ENCODE data around the gene FAIM2.

The FAIM2 gene

DNA sequence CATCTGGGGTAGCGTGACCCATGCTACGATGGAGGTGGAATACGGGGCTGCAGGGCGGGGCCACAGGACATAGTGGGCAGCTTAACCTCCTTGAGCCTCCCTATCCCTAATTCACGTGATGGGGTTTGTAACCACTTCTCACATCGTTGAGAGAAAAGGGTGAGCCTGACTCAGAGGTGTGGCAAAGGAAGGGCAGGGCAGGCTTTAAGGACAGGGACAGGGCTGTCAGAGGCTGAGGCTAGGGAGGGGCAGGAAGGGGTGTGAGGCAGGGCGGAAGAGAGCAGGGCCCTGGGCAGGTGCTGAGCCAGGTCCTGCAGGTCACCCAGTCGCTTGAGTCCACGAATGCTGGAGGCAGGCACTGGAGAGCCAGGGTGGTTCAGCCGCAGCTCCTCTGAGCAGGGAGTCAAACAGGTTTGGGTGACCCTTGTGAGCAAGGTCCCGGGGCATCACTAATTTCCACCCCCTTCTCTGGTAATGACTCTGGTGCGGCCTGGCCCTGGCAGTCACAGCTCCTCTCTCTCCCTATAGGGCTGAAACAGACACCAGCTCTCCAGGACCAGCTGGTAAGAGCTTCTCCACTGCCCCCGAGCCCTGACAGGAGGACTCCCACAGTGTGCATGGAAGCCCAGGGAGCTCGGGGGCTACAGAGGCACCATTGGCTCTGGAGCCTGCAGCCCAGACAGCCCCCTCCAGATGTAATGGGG lies 39.4 kb upstream of the FAIM2 start:
- Histone ChIP-seq H3K27me3 (ENCODE audit: insufficient read depth, poor library complexity, severe bottlenecking) (no peaks in the 10 kb centered on the region), H3K27ac (replicated peaks) (no peak overlapping the region), H3K4me3 (replicated peaks; ENCODE audit: insufficient read depth, low read length) (no peak overlapping the region)
- TF ChIP-seq POLR2AphosphoS5 (IDR thresholded peaks at IDR 0.05; ENCODE audit: low read depth), result no peak
- TF ChIP-seq, protein P1, sequence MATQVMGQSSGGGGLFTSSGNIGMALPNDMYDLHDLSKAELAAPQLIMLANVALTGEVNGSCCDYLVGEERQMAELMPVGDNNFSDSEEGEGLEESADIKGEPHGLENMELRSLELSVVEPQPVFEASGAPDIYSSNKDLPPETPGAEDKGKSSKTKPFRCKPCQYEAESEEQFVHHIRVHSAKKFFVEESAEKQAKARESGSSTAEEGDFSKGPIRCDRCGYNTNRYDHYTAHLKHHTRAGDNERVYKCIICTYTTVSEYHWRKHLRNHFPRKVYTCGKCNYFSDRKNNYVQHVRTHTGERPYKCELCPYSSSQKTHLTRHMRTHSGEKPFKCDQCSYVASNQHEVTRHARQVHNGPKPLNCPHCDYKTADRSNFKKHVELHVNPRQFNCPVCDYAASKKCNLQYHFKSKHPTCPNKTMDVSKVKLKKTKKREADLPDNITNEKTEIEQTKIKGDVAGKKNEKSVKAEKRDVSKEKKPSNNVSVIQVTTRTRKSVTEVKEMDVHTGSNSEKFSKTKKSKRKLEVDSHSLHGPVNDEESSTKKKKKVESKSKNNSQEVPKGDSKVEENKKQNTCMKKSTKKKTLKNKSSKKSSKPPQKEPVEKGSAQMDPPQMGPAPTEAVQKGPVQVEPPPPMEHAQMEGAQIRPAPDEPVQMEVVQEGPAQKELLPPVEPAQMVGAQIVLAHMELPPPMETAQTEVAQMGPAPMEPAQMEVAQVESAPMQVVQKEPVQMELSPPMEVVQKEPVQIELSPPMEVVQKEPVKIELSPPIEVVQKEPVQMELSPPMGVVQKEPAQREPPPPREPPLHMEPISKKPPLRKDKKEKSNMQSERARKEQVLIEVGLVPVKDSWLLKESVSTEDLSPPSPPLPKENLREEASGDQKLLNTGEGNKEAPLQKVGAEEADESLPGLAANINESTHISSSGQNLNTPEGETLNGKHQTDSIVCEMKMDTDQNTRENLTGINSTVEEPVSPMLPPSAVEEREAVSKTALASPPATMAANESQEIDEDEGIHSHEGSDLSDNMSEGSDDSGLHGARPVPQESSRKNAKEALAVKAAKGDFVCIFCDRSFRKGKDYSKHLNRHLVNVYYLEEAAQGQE (IDR thresholded peaks at IDR 0.05; ENCODE audit: insufficient replicate concordance, low read depth), result no peak
- TF ChIP-seq GABPA (IDR thresholded peaks at IDR 0.05; ENCODE audit: low read depth), result no peak
- TF ChIP-seq SPI1 (IDR thresholded peaks at IDR 0.05; ENCODE audit: borderline replicate concordance, low read depth), result no peak
- no peak for TF ChIP-seq CTCF (IDR thresholded peaks at IDR 0.05; ENCODE audit: insufficient read depth, low read length)
- DNase-seq (ENCODE audit: low read depth in 1 of 2, low spot score in 1 of 2), result no peak

- Histone ChIP-seq H3K27ac (replicated peaks) (no peak overlapping the region), H3K27me3 (ENCODE audit: insufficient read depth, poor library complexity, severe bottlenecking) (no peaks in the 10 kb centered on the region), H3K4me3 (replicated peaks; ENCODE audit: insufficient read depth, low read length) (no peak overlapping the region)
- no peak for DNase-seq (ENCODE audit: low read depth in 1 of 2, low spot score in 1 of 2)
- TF ChIP-seq CTCF (IDR thresholded peaks at IDR 0.05; ENCODE audit: insufficient read depth, low read length) (no peak), SPI1 (IDR thresholded peaks at IDR 0.05; ENCODE audit: borderline replicate concordance, low read depth) (no peak), GABPA (IDR thresholded peaks at IDR 0.05; ENCODE audit: low read depth) (no peak), POLR2AphosphoS5 (IDR thresholded peaks at IDR 0.05; ENCODE audit: low read depth) (no peak)
- TF ChIP-seq, protein P1 (IDR thresholded peaks at IDR 0.05; ENCODE audit: insufficient replicate concordance, low read depth), result no peak
Measured at GRCh38 chr12:49942512-49942893, 38.8 kb upstream of the FAIM2 start.

DNA sequence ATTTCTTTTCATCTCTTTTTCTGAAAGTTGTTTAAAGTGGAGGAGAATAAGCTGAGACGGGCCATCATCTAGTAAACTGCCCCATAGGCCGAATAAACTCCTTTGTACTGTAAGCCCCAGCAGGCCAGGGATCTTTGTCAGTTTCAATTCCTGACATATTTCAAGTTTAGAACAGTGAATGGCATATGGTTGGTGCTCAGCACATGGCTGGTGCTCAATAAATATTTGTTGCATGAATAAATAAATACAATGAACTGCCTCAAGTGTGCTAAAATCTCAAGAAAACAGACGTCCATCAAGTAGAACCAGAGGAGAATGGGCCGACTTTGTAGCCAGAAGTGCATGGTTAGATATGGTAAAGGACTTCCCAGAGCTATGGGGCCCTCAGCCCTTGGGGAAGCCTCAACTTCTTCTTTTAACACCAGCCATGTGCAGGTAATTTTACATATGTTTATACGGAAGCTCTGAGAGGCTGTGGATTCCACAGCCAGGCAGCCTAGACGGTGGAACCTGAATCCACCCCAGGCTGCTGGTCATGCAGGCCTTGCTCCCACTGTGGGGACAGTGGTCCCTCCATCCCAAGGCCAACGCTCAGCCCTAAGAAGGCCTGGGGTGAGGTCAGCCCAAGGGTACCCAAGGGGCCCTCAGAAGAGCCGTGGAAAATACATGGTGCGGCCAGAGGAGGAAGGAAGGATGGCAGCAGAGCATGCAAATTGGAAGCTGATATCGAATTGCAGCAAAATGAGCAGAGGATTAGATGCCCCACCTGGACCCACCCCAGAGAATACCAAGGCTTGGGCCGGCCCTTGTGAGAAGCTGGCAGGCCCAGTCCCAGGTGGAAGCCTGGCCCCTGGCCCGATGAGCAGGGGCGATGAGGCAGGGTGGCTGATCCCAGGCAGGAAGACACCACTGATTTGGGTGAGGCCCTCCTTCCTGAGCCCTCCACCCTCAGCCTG lies 38.1 kb upstream of the FAIM2 start:
- no peak overlapping the region for H3K27ac ChIP-seq (replicated peaks)
- H3K4me3 ChIP-seq (replicated peaks; ENCODE audit: insufficient read depth, low read length), result no peak overlapping the region
- TF ChIP-seq CTCF (IDR thresholded peaks at IDR 0.05; ENCODE audit: insufficient read depth, low read length) (no peak), GABPA (IDR thresholded peaks at IDR 0.05; ENCODE audit: low read depth) (no peak), SPI1 (IDR thresholded peaks at IDR 0.05; ENCODE audit: borderline replicate concordance, low read depth) (no peak; the same call in 1 of the 2 replicates), POLR2AphosphoS5 (IDR thresholded peaks at IDR 0.05; ENCODE audit: low read depth) (no peak)
- TF ChIP-seq, protein P1 (IDR thresholded peaks at IDR 0.05; ENCODE audit: insufficient replicate concordance, low read depth), result no peak
- H3K27me3 ChIP-seq (ENCODE audit: insufficient read depth, poor library complexity, severe bottlenecking), result no peaks in the 10 kb centered on the region
- DNase-seq (ENCODE audit: low read depth in 1 of 2, low spot score in 1 of 2), result peak in 1 of 2 experiments; percentile 49
